DOHH2 (cell line): ENCODE data around the gene PAEP.

Source experiments
- H3F3A ChIP-seq: fragments of 200-600 bp; sonication (generic), shearing (Covaris generic); 2 replicates; pipeline ENCODE4 v1.6.0; 2016; ENCODE audit warnings: antibody characterized with exemption, mild to moderate bottlenecking; ENCODE audit not compliant: control insufficient read depth, insufficient read depth
- H3K27ac ChIP-seq: fragments of 200-600 bp; sonication (generic); 2 replicates; pipeline ENCODE4 v1.5.1; 2014; ENCODE audit warnings: low read depth, mild to moderate bottlenecking, low read length, moderate library complexity
- H3K27me3 ChIP-seq: fragments of 200-600 bp; sonication (generic); 2 replicates; pipeline ENCODE4 v1.6.1; 2014; ENCODE audit warnings: mild to moderate bottlenecking, low read length, mixed read lengths; ENCODE audit not compliant: control insufficient read depth
- H3K36me3 ChIP-seq: fragments of 200-600 bp; sonication (generic); 2 replicates; pipeline ENCODE4 v1.6.1; 2014; ENCODE audit warnings: mild to moderate bottlenecking, low read length, moderate library complexity, mixed read lengths; ENCODE audit not compliant: control insufficient read depth
- H3K4me1 ChIP-seq: fragments of 200-600 bp; sonication (generic); 2 replicates; pipeline ENCODE4 v1.6.1; 2014; ENCODE audit warnings: mild to moderate bottlenecking, low read length, mixed read lengths; ENCODE audit not compliant: control insufficient read depth
- H3K4me2 ChIP-seq: fragments of 200-600 bp; sonication (generic); 2 replicates; pipeline ENCODE4 v1.6.0; 2014; ENCODE audit warnings: mild to moderate bottlenecking, low read length, moderate library complexity
- H3K4me3 ChIP-seq: fragments of 200-600 bp; sonication (generic); 2 replicates; pipeline ENCODE4 v1.5.1; 2014; ENCODE audit warnings: mild to moderate bottlenecking, low read length, mixed read lengths
- H3K79me2 ChIP-seq: fragments of 200-600 bp; sonication (generic); 2 replicates; pipeline ENCODE4 v1.6.1; 2014; ENCODE audit warnings: mild to moderate bottlenecking, low read length, mixed read lengths; ENCODE audit not compliant: control insufficient read depth
- H3K9me2 ChIP-seq: fragments of 200-600 bp; sonication (generic); replicated peaks from 2 replicates; pipeline ENCODE4 v1.6.1; 2014; ENCODE audit warnings: mild to moderate bottlenecking, low read length, mixed read lengths; ENCODE audit not compliant: control insufficient read depth
- H3K9me3 ChIP-seq: fragments of 200-600 bp; sonication (generic); 2 replicates; pipeline ENCODE4 v1.6.1; 2014; ENCODE audit warnings: antibody characterized with exemption, low read length, mixed read lengths; ENCODE audit not compliant: control insufficient read depth, insufficient read depth
- H4K20me1 ChIP-seq: fragments of 200-600 bp; sonication (generic); 2 replicates; pipeline ENCODE4 v1.6.0; 2014; ENCODE audit warnings: low read depth, mild to moderate bottlenecking, antibody characterized with exemption, low read length, moderate library complexity; ENCODE audit not compliant: control insufficient read depth, insufficient read depth
- CTCF ChIP-seq: fragments of 200-600 bp; sonication (generic); IDR thresholded peaks from one replicate; pipeline ENCODE4 v1.5.1; 2014; ENCODE audit warnings: antibody characterized with exemption, mild to moderate bottlenecking, low read depth, low read length; ENCODE audit not compliant: poor library complexity, severe bottlenecking
- EZH2phosphoT487 ChIP-seq: fragments of 200-600 bp; sonication (generic); IDR thresholded peaks from 2 replicates; pipeline ENCODE4 v1.6.1; 2017; ENCODE audit warnings: borderline replicate concordance, mild to moderate bottlenecking, antibody characterized with exemption, low read length, moderate library complexity, mixed read lengths

Gene PAEP

GRCh38 chr9:135565636-135566035 is 4.1 kb downstream of the PAEP start:
- Histone ChIP-seq H3K27ac (no peak overlapping the region), H3K4me2 (no peak overlapping the region), H3K9me2 (no peaks in the 10 kb centered on the region), H3K36me3 (no peaks in the 10 kb centered on the region), H3K9me3 (no peaks in the 10 kb centered on the region), H3K79me2 (no peaks in the 10 kb centered on the region), H3K27me3 (no peaks in the 10 kb centered on the region), H3K4me1 (no peaks in the 10 kb centered on the region), H3K4me3 (no peak overlapping the region), H3F3A (no peaks in the 10 kb centered on the region), H4K20me1 (no peaks in the 10 kb centered on the region)
- TF ChIP-seq CTCF, result no peak
- TF ChIP-seq EZH2phosphoT487, result no peak

GRCh38 chr9:135566552-135566951 is 5.0 kb downstream of the PAEP start:
- no peaks in the 10 kb centered on the region for H3K27me3 ChIP-seq
- H3K4me2 ChIP-seq, result no peak overlapping the region
- no peaks in the 10 kb centered on the region for H3K79me2 ChIP-seq
- no peaks in the 10 kb centered on the region for H3F3A ChIP-seq
- no peaks in the 10 kb centered on the region for H3K9me3 ChIP-seq
- H3K4me1 ChIP-seq, result no peaks in the 10 kb centered on the region
- TF ChIP-seq EZH2phosphoT487 (no peak), CTCF (no peak)
- no peaks in the 10 kb centered on the region for H3K9me2 ChIP-seq
- no peak overlapping the region for H3K4me3 ChIP-seq
- H3K36me3 ChIP-seq, result no peaks in the 10 kb centered on the region
- H4K20me1 ChIP-seq, result no peaks in the 10 kb centered on the region
- no peak overlapping the region for H3K27ac ChIP-seq

- TF ChIP-seq EZH2phosphoT487, result no peak
- TF ChIP-seq CTCF, result no peak
- H3K36me3 ChIP-seq, result no peaks in the 10 kb centered on the region
- no peaks in the 10 kb centered on the region for H3K79me2 ChIP-seq
- no peaks in the 10 kb centered on the region for H3F3A ChIP-seq
- no peaks in the 10 kb centered on the region for H3K4me1 ChIP-seq
- H3K9me3 ChIP-seq, result no peaks in the 10 kb centered on the region
- H4K20me1 ChIP-seq, result no peaks in the 10 kb centered on the region
- no peak overlapping the region for H3K4me3 ChIP-seq
- no peaks in the 10 kb centered on the region for H3K9me2 ChIP-seq
- H3K27me3 ChIP-seq, result no peaks in the 10 kb centered on the region
- no peak overlapping the region for H3K4me2 ChIP-seq
- no peak overlapping the region for H3K27ac ChIP-seq
Observed at GRCh38 chr9:135567311-135567710, 5.8 kb downstream of the PAEP start.

GRCh38 chr9:135568026-135568425 is 6.5 kb downstream of the PAEP start:
- H3K27me3 ChIP-seq, result no peaks in the 10 kb centered on the region
- no peaks in the 10 kb centered on the region for H3K4me1 ChIP-seq
- no peak overlapping the region for H3K4me2 ChIP-seq
- H4K20me1 ChIP-seq, result no peaks in the 10 kb centered on the region
- no peaks in the 10 kb centered on the region for H3K79me2 ChIP-seq
- H3K27ac ChIP-seq, result no peak overlapping the region
- TF ChIP-seq EZH2phosphoT487, result no peak
- no peak for TF ChIP-seq CTCF
- no peaks in the 10 kb centered on the region for H3K9me2 ChIP-seq
- no peaks in the 10 kb centered on the region for H3K9me3 ChIP-seq
- no peak overlapping the region for H3K4me3 ChIP-seq
- no peaks in the 10 kb centered on the region for H3K36me3 ChIP-seq
- H3F3A ChIP-seq, result no peaks in the 10 kb centered on the region
